ENCODE measurements around the gene KRTAP5-7. TPM values are rescaled to one million over a fixed set of nuclear protein-coding genes. Genes with fewer than 3 reads are reported as not detected.
A peak's percentile ranks its signal among the peaks of the same experiment; 100 is the strongest.
"Not testable (repeated sequence)": the region's sequence is repeated elsewhere in the genome, so short reads cannot be mapped to it uniquely, and the experiment has no call there.

The KRTAP5-7 gene, protein sequence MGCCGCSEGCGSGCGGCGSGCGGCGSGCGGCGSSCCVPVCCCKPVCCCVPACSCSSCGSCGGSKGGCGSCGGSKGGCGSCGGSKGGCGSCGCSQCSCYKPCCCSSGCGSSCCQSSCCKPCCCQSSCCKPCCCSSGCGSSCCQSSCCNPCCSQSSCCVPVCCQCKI
- total RNA-seq: 0.18 to 0.43 TPM (median 0.25 TPM) in 3 replicates

DNA sequence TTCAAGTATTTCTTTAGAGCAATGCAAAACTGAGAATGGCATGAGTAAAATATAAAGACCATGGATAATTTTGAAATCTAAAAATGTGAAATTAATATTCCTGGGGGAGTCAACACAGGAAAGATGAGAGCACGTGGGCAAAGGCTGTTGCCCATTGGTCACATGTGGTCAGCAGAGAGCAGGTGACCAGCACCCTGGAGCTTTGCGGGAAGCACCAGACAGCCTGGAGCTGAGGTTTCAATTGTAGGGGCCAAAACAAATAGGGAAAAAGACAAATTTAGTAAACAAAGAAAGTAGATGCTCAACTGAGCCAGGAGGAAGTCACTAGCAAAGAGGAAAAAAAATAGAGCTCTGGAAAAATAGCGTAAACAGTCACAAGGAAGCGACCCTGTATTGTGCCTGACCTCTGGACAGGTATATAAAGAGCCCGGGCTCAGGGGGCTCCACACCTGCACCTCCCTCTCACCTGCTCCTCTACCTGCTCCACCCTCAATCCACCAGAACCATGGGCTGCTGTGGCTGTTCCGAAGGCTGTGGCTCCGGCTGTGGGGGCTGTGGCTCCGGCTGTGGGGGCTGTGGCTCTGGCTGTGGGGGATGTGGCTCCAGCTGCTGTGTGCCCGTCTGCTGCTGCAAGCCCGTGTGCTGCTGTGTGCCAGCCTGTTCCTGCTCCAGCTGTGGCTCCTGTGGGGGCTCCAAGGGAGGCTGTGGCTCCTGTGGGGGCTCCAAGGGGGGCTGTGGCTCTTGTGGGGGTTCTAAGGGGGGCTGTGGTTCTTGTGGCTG lies at the start of gene KRTAP5-7:
Gene KRTAP5-7 (plus strand): TSS at position 472 of the 780 bp plus-strand sequence. CDS start 34 bp downstream, at position 506.
- H3K36me3 Mint-ChIP-seq; DNase-seq (ENCODE audit: low spot score in 2 of 2, unreplicated experiment in 2 of 2); H3K4me1 Mint-ChIP-seq; H3K27ac Mint-ChIP-seq; H3K9me3 Mint-ChIP-seq; H3K4me3 Mint-ChIP-seq; H3K27me3 Mint-ChIP-seq (ENCODE audit: low read depth): not testable (repeated sequence)

GRCh38 chr11:71477641-71478527 lies 49.2 kb upstream of the KRTAP5-7 start:
- H3K36me3 Mint-ChIP-seq: peaks cover 41% of the 10 kb centered on the region
- no peaks in the 10 kb centered on the region for H3K27me3 Mint-ChIP-seq (ENCODE audit: low read depth)
- H3K4me1 Mint-ChIP-seq: peaks cover 10% of the 10 kb centered on the region
- H3K27ac Mint-ChIP-seq: no peak overlapping the region
- H3K9me3 Mint-ChIP-seq: no peaks in the 10 kb centered on the region
- no peak for DNase-seq (ENCODE audit: low spot score in 2 of 2, unreplicated experiment in 2 of 2)
- no peak for TF ChIP-seq CTCF (IDR thresholded peaks at IDR 0.05; ENCODE audit: unreplicated experiment)
- no peak overlapping the region for H3K4me3 Mint-ChIP-seq

DNA sequence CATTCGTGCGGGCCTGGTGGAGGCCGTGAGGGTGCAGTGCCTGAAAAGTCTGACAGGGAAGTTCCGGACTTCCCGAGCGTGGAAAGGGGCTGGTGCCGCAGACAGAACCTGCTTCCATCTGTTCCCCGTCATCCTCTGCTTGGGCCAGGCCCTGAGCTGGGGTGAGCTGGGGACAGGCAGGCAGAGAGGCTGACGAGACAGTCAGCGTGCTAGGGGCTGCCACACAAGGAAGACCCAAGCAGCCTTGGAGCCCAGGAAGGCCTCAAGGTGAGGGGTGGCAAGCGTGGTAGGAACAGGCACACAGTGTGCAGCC lies 48.6 kb upstream of the KRTAP5-7 start:
- no peaks in the 10 kb centered on the region for H3K27me3 Mint-ChIP-seq (ENCODE audit: low read depth)
- H3K27ac Mint-ChIP-seq: no peak overlapping the region

GRCh38 chr11:71481101-71481960 lies 45.7 kb upstream of the KRTAP5-7 start:
- H3K27ac Mint-ChIP-seq: peak overlapping the region; percentile 50
- no peak overlapping the region for H3K4me3 Mint-ChIP-seq
- DNase-seq (ENCODE audit: low spot score in 2 of 2, unreplicated experiment in 2 of 2): no peak
- TF ChIP-seq CTCF (IDR thresholded peaks at IDR 0.05; ENCODE audit: unreplicated experiment): no peak
- H3K4me1 Mint-ChIP-seq: peaks cover 10% of the 10 kb centered on the region
- H3K9me3 Mint-ChIP-seq: no peaks in the 10 kb centered on the region
- H3K36me3 Mint-ChIP-seq: peaks cover 58% of the 10 kb centered on the region
- no peaks in the 10 kb centered on the region for H3K27me3 Mint-ChIP-seq (ENCODE audit: low read depth)

More for the DNA sequence above, 48.6 kb upstream of the KRTAP5-7 start:
- no peak for TF ChIP-seq CTCF (IDR thresholded peaks at IDR 0.05; ENCODE audit: unreplicated experiment)
- H3K4me1 Mint-ChIP-seq: peaks cover 10% of the 10 kb centered on the region
- H3K9me3 Mint-ChIP-seq: no peaks in the 10 kb centered on the region
- DNase-seq (ENCODE audit: low spot score in 2 of 2, unreplicated experiment in 2 of 2): no peak
- peaks cover 46% of the 10 kb centered on the region for H3K36me3 Mint-ChIP-seq
- H3K4me3 Mint-ChIP-seq: no peak overlapping the region

DNA sequence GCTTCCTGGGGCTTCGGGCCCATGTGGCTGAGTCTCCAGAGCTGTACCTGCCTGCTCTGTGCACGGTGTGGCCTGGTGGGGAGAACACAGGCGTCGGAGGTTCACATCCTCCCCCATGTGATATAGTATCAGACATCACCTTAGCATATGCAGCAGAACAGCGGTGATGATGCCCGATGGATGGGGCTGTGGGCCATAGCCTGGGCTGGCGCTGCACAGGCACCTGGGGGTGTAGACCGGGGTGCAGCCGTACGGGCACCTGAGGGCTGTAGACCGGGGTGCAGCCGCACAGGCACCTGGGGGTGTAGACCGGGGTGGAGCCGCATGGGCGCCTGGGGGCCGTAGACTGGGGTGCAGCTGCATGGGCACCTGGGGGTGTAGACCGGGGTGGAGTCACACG lies 44.9 kb upstream of the KRTAP5-7 start:
- Mint-ChIP-seq H3K27me3 (ENCODE audit: low read depth) (no peaks in the 10 kb centered on the region), H3K36me3 (peaks cover 59% of the 10 kb centered on the region), H3K4me3 (no peak overlapping the region), H3K4me1 (peaks cover 12% of the 10 kb centered on the region), H3K27ac (no peak overlapping the region), H3K9me3 (no peaks in the 10 kb centered on the region)
- no peak for TF ChIP-seq CTCF (IDR thresholded peaks at IDR 0.05; ENCODE audit: unreplicated experiment)
- no peak for DNase-seq (ENCODE audit: low spot score in 2 of 2, unreplicated experiment in 2 of 2)

Data from mesothelial cell of epicardium (in vitro differentiated cells).